HCT116 (cell line): Measurements from ENCODE around the gene PTPRC.

Experiments
- CEBPB ChIP-seq: IDR thresholded peaks from 2 replicates; pipeline ENCODE4 v1.6.1; 2012; ENCODE audit warnings: low read depth
- CTCF ChIP-seq, 3 experiments: fragments of 200-600 bp in 1 of 3; sonication (generic) in 1 of 3; IDR thresholded peaks in 2 of 3; conservative IDR thresholded peaks in 1 of 3; 2 replicates each; pipeline ENCODE4 v1.5.1; 2012 to 2017; ENCODE audit warnings: low read depth in 2 of 3, low read length in 2 of 3, antibody characterized with exemption in 1 of 3, borderline replicate concordance in 1 of 3, control low read depth in 1 of 3, mild to moderate bottlenecking in 1 of 3, mixed read lengths in 1 of 3, mixed run types in 1 of 3, moderate library complexity in 1 of 3; ENCODE audit not compliant: insufficient read depth in 1 of 3
- EZH2 ChIP-seq: fragments of 200-600 bp; sonication (generic); IDR thresholded peaks from 2 replicates; pipeline ENCODE4 v1.6.1; 2017; ENCODE audit warnings: antibody characterized with exemption, mixed run types
- JUND ChIP-seq: IDR thresholded peaks from 2 replicates; pipeline ENCODE4 v1.6.1; 2012
- MAX ChIP-seq: IDR thresholded peaks from 2 replicates; pipeline ENCODE4 v1.6.1; 2012
- POLR2A ChIP-seq: IDR thresholded peaks from 2 replicates; pipeline ENCODE4 v1.7.0; 2011; ENCODE audit warnings: borderline replicate concordance; ENCODE audit not compliant: insufficient read depth, insufficient read length; ENCODE audit errors: extremely low read depth
- POLR2AphosphoS5 ChIP-seq: IDR thresholded peaks from 2 replicates; pipeline ENCODE4 v1.6.1; 2011; ENCODE audit warnings: mild to moderate bottlenecking, low read depth, low read length, moderate library complexity
- SIN3A ChIP-seq: IDR thresholded peaks from 2 replicates; pipeline ENCODE4 v1.6.1; 2012; ENCODE audit warnings: low read depth
- YY1 ChIP-seq: IDR thresholded peaks from 2 replicates; pipeline ENCODE4 v1.6.1; 2011; ENCODE audit warnings: low read length, low read depth, moderate library complexity, mild to moderate bottlenecking; ENCODE audit not compliant: insufficient replicate concordance; ENCODE audit errors: extremely low read depth
- ZBTB33 ChIP-seq: IDR thresholded peaks from 2 replicates; pipeline ENCODE4 v1.6.1; 2011; ENCODE audit warnings: mild to moderate bottlenecking, low read length, moderate library complexity; ENCODE audit not compliant: insufficient replicate concordance; ENCODE audit errors: extremely low read depth
- ZFX ChIP-seq: fragments of 450-650 bp; IDR thresholded peaks from 2 replicates; pipeline ENCODE4 v1.6.1; 2017

- TF ChIP-seq CTCF (IDR thresholded peaks at IDR 0.05 in 2 of 3, conservative IDR thresholded peaks at IDR 0.05 in 1 of 3; ENCODE audit: borderline replicate concordance in 1 of 3, insufficient read depth in 1 of 3, low read depth in 2 of 3, low read length in 2 of 3) (no peak), EZH2 (no peak), CEBPB (no peak), POLR2AphosphoS5 (no peak), ZBTB33 (no peak), POLR2A (no peak), JUND (no peak), MAX (no peak), YY1 (no peak), SIN3A (no peak), ZFX (no peak)
These were observed 32.3 kb downstream of the PTPRC start for GRCh38 chr1:198671136-198671535.
